ENCODE results near the gene LYRM7.

The LYRM7 gene

DNA sequence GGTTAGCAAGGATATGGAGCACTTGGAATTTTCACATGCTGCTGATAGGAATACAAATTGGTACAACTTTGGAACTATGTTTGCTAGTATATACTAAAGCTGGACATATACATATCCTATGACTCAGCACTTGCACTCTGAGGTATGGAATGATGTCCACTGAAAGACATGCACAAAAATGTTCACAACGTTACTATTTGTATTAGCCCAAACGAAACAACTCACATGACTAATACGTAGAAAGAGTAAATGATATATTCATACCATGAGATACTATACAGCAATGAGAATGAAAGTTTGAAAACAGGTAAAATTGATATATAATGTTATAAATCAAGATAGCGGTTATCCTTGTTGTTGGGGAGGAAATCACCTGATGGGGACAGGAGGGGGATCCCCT is 47.6 kb downstream of the LYRM7 start:
- Mint-ChIP-seq H3K4me1 (peaks cover 18% of the 10 kb centered on the region), H3K36me3 (peaks cover 8% of the 10 kb centered on the region), H3K27me3 (no peaks in the 10 kb centered on the region), H3K9me3 (no peaks in the 10 kb centered on the region), H3K4me3 (no peak overlapping the region), H3K27ac (no peak overlapping the region)
- CTCF ChIA-PET: no interaction called here
- DNase-seq: no peak

DNA sequence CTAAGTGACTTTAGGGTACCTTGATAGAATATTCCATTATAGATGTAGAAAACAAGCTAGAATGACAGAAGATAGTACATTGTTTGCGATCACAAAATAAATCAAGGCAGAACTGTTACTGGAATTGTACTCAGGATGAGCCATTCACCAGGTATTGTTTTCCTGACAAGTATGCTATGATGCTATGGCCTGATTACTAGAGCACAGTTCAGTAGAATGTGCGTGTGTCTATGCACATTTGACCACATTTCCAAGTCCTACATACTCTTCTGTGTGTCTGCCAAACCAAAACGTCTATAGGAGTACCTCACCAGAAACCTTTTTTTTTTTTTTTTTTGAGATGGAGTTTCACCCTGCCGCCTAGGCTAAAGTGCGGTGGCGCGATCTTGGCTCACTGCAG is 49.8 kb downstream of the LYRM7 start:
- no peak overlapping the region for H3K4me3 Mint-ChIP-seq
- no peaks in the 10 kb centered on the region for H3K9me3 Mint-ChIP-seq
- H3K27ac Mint-ChIP-seq: no peak overlapping the region
- peaks cover 4% of the 10 kb centered on the region for H3K36me3 Mint-ChIP-seq
- no peaks in the 10 kb centered on the region for H3K27me3 Mint-ChIP-seq
- peaks cover 4% of the 10 kb centered on the region for H3K4me1 Mint-ChIP-seq
- CTCF ChIA-PET: no interaction called here
- DNase-seq: no peak

- H3K4me3 Mint-ChIP-seq: no peak overlapping the region
- peaks cover 4% of the 10 kb centered on the region for H3K36me3 Mint-ChIP-seq
Observed at GRCh38 chr5:131221008-131221703, 50.4 kb downstream of the LYRM7 start.

DNA sequence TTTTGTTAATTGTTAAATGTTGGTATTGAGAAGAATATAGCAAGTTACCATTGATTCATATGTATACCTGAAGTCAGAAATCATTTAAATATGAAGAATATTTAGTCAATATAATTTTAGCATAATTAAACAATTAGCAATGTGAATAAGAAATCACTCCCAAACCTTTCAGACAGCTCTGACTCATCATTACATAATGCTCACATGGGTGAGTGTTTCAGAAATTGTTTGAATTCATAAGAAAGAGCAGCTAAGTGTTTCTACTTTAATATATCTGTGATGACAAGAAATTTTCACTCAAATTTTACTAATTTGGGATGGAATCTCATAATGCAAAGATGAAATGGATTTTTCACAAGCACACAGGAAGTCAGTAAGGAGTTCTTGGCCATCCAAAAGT is 51.1 kb downstream of the LYRM7 start:
- CTCF ChIA-PET: interaction anchor here (1.5 kb wide), 1 partner anchor 13 kb away, joined by 3 read pairs; no protein-coding TSS in a partner anchor
- Mint-ChIP-seq H3K36me3 (peaks cover 4% of the 10 kb centered on the region), H3K4me3 (no peak overlapping the region), H3K4me1 (peaks cover 4% of the 10 kb centered on the region), H3K9me3 (no peaks in the 10 kb centered on the region), H3K27me3 (no peaks in the 10 kb centered on the region), H3K27ac (no peak overlapping the region)
- DNase-seq: no peak

More at GRCh38 chr5:131221008-131221703, 50.4 kb downstream of the LYRM7 start:
- H3K27ac Mint-ChIP-seq: no peak overlapping the region
- no peaks in the 10 kb centered on the region for H3K27me3 Mint-ChIP-seq
- H3K4me1 Mint-ChIP-seq: peaks cover 4% of the 10 kb centered on the region
- DNase-seq: no peak
- CTCF ChIA-PET: interaction anchor here (1.5 kb wide), 1 partner anchor 12 kb away, joined by 3 read pairs; no protein-coding TSS in a partner anchor
- no peaks in the 10 kb centered on the region for H3K9me3 Mint-ChIP-seq

DNA sequence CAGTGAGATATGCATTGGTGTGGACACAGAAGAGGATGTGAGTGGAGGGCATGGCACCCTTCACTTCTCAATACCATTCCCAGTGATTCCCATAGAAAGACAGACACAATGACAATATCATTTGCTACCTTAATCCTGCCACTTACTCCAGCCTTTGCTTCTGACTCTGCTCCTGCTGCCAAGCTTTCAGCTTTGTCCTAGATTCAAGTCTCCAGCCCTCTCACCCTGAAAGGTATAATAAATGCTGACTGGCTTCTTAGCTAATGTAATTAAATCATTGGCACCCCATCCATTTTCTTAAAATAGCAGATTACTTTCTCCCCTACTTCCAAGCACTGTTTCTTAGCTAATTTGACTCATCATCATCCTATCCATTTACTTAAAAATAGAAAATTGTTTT is 52.0 kb downstream of the LYRM7 start:
- Mint-ChIP-seq H3K27ac (no peak overlapping the region), H3K36me3 (peaks cover 4% of the 10 kb centered on the region), H3K4me1 (peaks cover 4% of the 10 kb centered on the region), H3K27me3 (no peaks in the 10 kb centered on the region), H3K9me3 (no peaks in the 10 kb centered on the region), H3K4me3 (no peak overlapping the region)
- DNase-seq: no peak
- CTCF ChIA-PET: interaction anchor here (0.8 to 1.5 kb wide), 2 partner anchors 14 to 29 kb away, joined by 3 read pairs; no protein-coding TSS in a partner anchor

GRCh38 chr5:131223751-131224386 is 53.1 kb downstream of the LYRM7 start:
- Mint-ChIP-seq H3K9me3 (no peaks in the 10 kb centered on the region), H3K4me1 (peaks cover 5% of the 10 kb centered on the region), H3K27me3 (no peaks in the 10 kb centered on the region), H3K4me3 (no peak overlapping the region), H3K36me3 (peaks cover 4% of the 10 kb centered on the region), H3K27ac (no peak overlapping the region)
- CTCF ChIA-PET: interaction anchor here (0.9 kb wide), 1 partner anchor 13 kb away, joined by 3 read pairs; no protein-coding TSS in a partner anchor
- DNase-seq: no peak

- Mint-ChIP-seq H3K27ac (no peak overlapping the region), H3K9me3 (no peaks in the 10 kb centered on the region), H3K27me3 (no peaks in the 10 kb centered on the region), H3K4me1 (peaks cover 3% of the 10 kb centered on the region), H3K36me3 (peaks cover 4% of the 10 kb centered on the region), H3K4me3 (no peak overlapping the region)
- CTCF ChIA-PET: interaction anchor here (0.9 kb wide), 1 partner anchor 13 kb away, joined by 3 read pairs; no protein-coding TSS in a partner anchor
- peak; percentile 24 for DNase-seq
Observed at GRCh38 chr5:131224387-131225201, 53.9 kb downstream of the LYRM7 start.

DNA sequence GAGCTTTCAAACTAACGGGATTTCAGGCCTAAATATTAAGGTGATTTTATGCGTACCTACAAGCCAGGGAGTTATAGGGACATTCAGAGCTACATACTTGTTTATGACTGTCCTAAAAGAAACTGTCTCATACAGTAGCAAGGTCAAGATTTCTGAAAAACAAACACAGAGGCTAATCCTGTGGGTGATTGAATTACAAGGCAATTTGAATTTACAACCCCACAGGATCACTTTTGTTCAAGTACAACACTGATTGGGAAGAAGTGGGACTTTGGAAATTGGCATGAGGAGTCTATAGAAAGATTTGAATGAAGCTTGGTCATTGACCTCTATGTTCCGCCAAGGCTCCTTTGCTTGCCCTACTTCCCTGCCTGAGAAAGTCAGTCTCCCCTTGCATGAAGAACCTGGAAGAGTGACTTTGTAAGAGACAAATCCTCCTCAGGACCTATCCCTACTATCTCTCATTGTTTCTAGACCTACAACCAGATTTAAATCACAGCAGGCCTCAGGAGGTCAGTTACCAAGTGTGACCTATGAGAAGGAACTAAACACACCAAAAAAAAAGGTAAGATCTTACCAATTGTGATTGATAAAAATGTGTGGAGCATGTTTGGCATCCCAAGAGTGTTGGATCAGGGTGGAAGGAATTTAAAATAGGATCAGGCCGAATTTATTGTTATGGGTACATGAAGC is 54.7 kb downstream of the LYRM7 start:
- peaks cover 4% of the 10 kb centered on the region for H3K36me3 Mint-ChIP-seq

DNA sequence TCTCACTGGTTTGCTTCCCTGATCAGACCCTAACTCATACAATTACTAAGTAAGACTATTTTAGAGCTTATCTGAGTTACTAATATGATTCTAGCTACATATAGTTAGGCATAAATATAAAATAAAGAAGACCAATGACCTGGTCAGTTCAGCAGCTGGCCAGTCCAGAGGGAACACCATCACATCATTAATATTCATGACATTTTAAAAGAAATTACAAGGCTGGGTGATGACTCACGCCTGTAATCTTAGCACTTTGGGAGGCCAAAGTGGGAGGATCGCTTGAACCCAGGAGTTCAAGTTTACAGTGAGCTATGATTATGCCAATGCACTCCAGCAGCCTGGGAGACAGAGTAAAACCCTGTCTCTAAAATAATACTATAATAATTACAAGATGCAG is 56.2 kb downstream of the LYRM7 start:
- H3K4me3 Mint-ChIP-seq: no peak overlapping the region
- no peaks in the 10 kb centered on the region for H3K9me3 Mint-ChIP-seq
- DNase-seq: no peak
- H3K36me3 Mint-ChIP-seq: no peaks in the 10 kb centered on the region
- H3K27me3 Mint-ChIP-seq: no peaks in the 10 kb centered on the region
- H3K27ac Mint-ChIP-seq: no peak overlapping the region
- peaks cover 8% of the 10 kb centered on the region for H3K4me1 Mint-ChIP-seq
- CTCF ChIA-PET: no interaction called here

More for the DNA sequence above, 54.7 kb downstream of the LYRM7 start:
- no peak overlapping the region for H3K27ac Mint-ChIP-seq
- no peak for DNase-seq
- no peak overlapping the region for H3K4me3 Mint-ChIP-seq
- CTCF ChIA-PET: no interaction called here
- H3K9me3 Mint-ChIP-seq: no peaks in the 10 kb centered on the region
- no peaks in the 10 kb centered on the region for H3K27me3 Mint-ChIP-seq
- H3K4me1 Mint-ChIP-seq: peaks cover 7% of the 10 kb centered on the region

DNA sequence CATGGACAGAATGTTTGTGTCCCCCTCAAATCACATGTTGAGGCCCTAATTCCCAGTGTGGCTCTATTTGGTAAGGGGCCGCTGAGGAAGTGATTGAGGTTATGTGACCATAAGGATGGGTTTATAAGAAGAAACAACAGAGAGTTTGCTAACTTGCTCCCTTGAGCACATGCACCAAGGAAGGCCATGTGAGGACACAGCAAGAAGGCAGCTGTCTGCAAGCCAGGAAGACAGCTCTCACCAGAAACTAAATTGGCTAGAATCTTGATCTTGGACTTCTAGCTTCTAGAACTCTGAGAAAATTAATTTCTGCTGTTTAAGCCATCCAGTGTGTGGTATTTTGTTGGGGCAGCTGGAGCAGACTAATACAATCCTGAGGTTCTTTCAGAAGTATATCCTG is 57.9 kb downstream of the LYRM7 start:
- no peaks in the 10 kb centered on the region for H3K36me3 Mint-ChIP-seq
- H3K4me3 Mint-ChIP-seq: no peak overlapping the region
- H3K27ac Mint-ChIP-seq: no peak overlapping the region
- CTCF ChIA-PET: interaction anchor here (0.6 kb wide), 1 partner anchor 35 kb away, joined by 5 read pairs; the partner anchor contains the start of gene CDC42SE2
- H3K27me3 Mint-ChIP-seq: no peaks in the 10 kb centered on the region
- H3K4me1 Mint-ChIP-seq: peaks cover 8% of the 10 kb centered on the region
- no peaks in the 10 kb centered on the region for H3K9me3 Mint-ChIP-seq
- DNase-seq: no peak

- Mint-ChIP-seq H3K36me3 (no peaks in the 10 kb centered on the region), H3K9me3 (no peaks in the 10 kb centered on the region), H3K4me1 (peaks cover 8% of the 10 kb centered on the region), H3K4me3 (no peak overlapping the region), H3K27ac (no peak overlapping the region), H3K27me3 (no peaks in the 10 kb centered on the region)
- CTCF ChIA-PET: no interaction called here
- no peak for DNase-seq
Observed at GRCh38 chr5:131229623-131230022, 58.9 kb downstream of the LYRM7 start.

- CTCF ChIA-PET: no interaction called here
- Mint-ChIP-seq H3K27me3 (no peaks in the 10 kb centered on the region), H3K4me3 (no peak overlapping the region), H3K27ac (no peak overlapping the region), H3K4me1 (peaks cover 8% of the 10 kb centered on the region), H3K36me3 (no peaks in the 10 kb centered on the region), H3K9me3 (no peaks in the 10 kb centered on the region)
- no peak for DNase-seq
Observed at GRCh38 chr5:131230406-131230805, 59.7 kb downstream of the LYRM7 start.

- CTCF ChIA-PET: no interaction called here
- Mint-ChIP-seq H3K27me3 (no peaks in the 10 kb centered on the region), H3K4me3 (no peak overlapping the region), H3K27ac (no peak overlapping the region), H3K9me3 (no peaks in the 10 kb centered on the region), H3K36me3 (peaks cover 4% of the 10 kb centered on the region), H3K4me1 (peaks cover 2% of the 10 kb centered on the region)
- DNase-seq: no peak
Observed at GRCh38 chr5:131239686-131240085, 68.9 kb downstream of the LYRM7 start.

GRCh38 chr5:131242728-131243255 is 72.0 kb downstream of the LYRM7 start:
- no peak for DNase-seq
- Mint-ChIP-seq H3K9me3 (peaks cover 6% of the 10 kb centered on the region), H3K4me3 (no peak overlapping the region), H3K27ac (no peak overlapping the region), H3K36me3 (peaks cover 7% of the 10 kb centered on the region), H3K4me1 (peaks cover 2% of the 10 kb centered on the region), H3K27me3 (no peaks in the 10 kb centered on the region)
- CTCF ChIA-PET: no interaction called here

All from activated naive CD4-positive, alpha-beta T cell treated with anti-CD3 and anti-CD28 coated beads, Interleukin-2, amount 10 ng/mL, durations not matched to agents 7 days and 5 days (primary cell).